Esophagus squamous epithelium (tissue), 4 donors: Measurements from ENCODE around the gene PLA2G4B.

Experiments used
- POLR2A ChIP-seq, 4 donors: fragments of 450-650 bp; IDR thresholded peaks; one replicate each; pipeline ENCODE4 v1.6.1; 2017; ENCODE audit warnings: antibody characterized with exemption in 4 of 4, mild to moderate bottlenecking in 4 of 4, moderate library complexity in 3 of 4
- TF ChIP-seq, protein P1 (sequence below), 6 experiments: fragments of 450-650 bp in 4 of 6; fragments of 200-600 bp in 2 of 6; sonication (generic) in 2 of 6; IDR thresholded peaks; one replicate each; pipeline ENCODE4 v1.5.1; 2016 to 2019; ENCODE audit warnings: antibody characterized with exemption in 6 of 6, mild to moderate bottlenecking in 4 of 6, moderate library complexity in 4 of 6

DNA sequence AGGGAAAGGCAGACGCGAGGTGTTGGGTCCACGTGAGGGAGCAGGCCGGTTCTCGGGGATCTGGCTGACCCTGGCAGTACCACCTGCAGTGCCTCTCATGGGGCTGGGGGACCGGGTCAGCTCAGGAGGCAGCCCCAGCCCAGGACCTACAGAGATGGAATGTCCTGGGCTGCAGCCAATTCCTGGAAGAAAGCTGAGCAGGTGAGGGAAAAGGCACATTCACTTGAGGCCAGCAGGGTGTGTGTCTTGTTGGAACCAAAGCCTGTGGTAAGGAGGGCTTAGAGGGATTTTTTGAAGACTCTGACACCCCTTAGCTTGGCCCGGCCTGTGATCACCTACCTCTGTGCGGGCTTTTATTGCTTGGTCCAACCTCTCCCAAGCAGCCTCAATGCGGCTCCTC lies 15.8 kb downstream of the PLA2G4B start:
- TF ChIP-seq, protein P1, sequence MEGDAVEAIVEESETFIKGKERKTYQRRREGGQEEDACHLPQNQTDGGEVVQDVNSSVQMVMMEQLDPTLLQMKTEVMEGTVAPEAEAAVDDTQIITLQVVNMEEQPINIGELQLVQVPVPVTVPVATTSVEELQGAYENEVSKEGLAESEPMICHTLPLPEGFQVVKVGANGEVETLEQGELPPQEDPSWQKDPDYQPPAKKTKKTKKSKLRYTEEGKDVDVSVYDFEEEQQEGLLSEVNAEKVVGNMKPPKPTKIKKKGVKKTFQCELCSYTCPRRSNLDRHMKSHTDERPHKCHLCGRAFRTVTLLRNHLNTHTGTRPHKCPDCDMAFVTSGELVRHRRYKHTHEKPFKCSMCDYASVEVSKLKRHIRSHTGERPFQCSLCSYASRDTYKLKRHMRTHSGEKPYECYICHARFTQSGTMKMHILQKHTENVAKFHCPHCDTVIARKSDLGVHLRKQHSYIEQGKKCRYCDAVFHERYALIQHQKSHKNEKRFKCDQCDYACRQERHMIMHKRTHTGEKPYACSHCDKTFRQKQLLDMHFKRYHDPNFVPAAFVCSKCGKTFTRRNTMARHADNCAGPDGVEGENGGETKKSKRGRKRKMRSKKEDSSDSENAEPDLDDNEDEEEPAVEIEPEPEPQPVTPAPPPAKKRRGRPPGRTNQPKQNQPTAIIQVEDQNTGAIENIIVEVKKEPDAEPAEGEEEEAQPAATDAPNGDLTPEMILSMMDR (IDR thresholded peaks at IDR 0.05): no peak
- TF ChIP-seq POLR2A (IDR thresholded peaks at IDR 0.05): no peak
